Activated CD4-positive, alpha-beta memory T cell treated with anti-CD3 and anti-CD28 coated beads, Interleukin-2, amount 10 ng/mL, durations not matched to agents 7 days and 5 days (primary cell): ENCODE measurements around the gene PEPD. TPM values are rescaled to one million over a fixed set of nuclear protein-coding genes. Genes with fewer than 3 reads are reported as not detected.

Source experiments
- CTCF ChIA-PET: fragments of 350-600 bp; sonication (Branson Sonifier 250); formaldehyde crosslinking; loops from one replicate; lab custom pipeline; 2021; ENCODE audit warnings: antibody characterized with exemption, inconsistent platforms; lab: Charles Lee
- POLR2A ChIA-PET: fragments of 350-600 bp; sonication (Branson Sonifier 250); formaldehyde crosslinking; loops from one replicate; lab custom pipeline; 2021; ENCODE audit warnings: antibody characterized with exemption; lab: Charles Lee
- DNase-seq: peaks from one replicate; pipeline ENCODE4 v3.0.0-alpha.2; 2020
- H3K27ac Mint-ChIP-seq: one replicate; pipeline ENCODE4 v1.8.0; 2021; ENCODE audit warnings: mild to moderate bottlenecking, mixed read lengths
- H3K27me3 Mint-ChIP-seq: one replicate; pipeline ENCODE4 v1.8.0; 2021; ENCODE audit warnings: mixed read lengths
- H3K36me3 Mint-ChIP-seq: one replicate; pipeline ENCODE4 v1.8.0; 2021; ENCODE audit warnings: low read depth, mixed read lengths
- H3K4me1 Mint-ChIP-seq: one replicate; pipeline ENCODE4 v1.8.0; 2021; ENCODE audit warnings: mixed read lengths
- H3K4me3 Mint-ChIP-seq: one replicate; pipeline ENCODE4 v1.8.0; 2021; ENCODE audit warnings: mild to moderate bottlenecking, mixed read lengths
- H3K9me3 Mint-ChIP-seq: one replicate; pipeline ENCODE4 v1.8.0; 2021; ENCODE audit warnings: mixed read lengths
- total RNA-seq, 2 experiments: library from RNA; stranded (reverse); gene quantifications; one replicate each; pipeline ENCODE4 v1.2.3, GENCODE V29; 2021

The PEPD gene
- total RNA-seq, 2 experiments from 2014 or later: 33.3 to 36.6 TPM

GRCh38 chr19:33413868-33414666 is 107.5 kb downstream of the PEPD start:
- H3K9me3 Mint-ChIP-seq: no peaks in the 10 kb centered on the region
- CTCF ChIA-PET: interaction anchor here (1.2 to 1.3 kb wide), 2 partner anchors 354 to 356 kb away, joined by 3 read pairs; no protein-coding TSS in a partner anchor
- no peak for DNase-seq
- no peak overlapping the region for H3K27ac Mint-ChIP-seq
- H3K27me3 Mint-ChIP-seq: no peaks in the 10 kb centered on the region
- H3K4me1 Mint-ChIP-seq: peaks cover 1% of the 10 kb centered on the region
- POLR2A ChIA-PET: no interaction called here
- H3K4me3 Mint-ChIP-seq: no peak overlapping the region
- no peaks in the 10 kb centered on the region for H3K36me3 Mint-ChIP-seq

GRCh38 chr19:33413426-33413725 is 108.2 kb downstream of the PEPD start:
- no peaks in the 10 kb centered on the region for H3K27me3 Mint-ChIP-seq
- ChIA-PET CTCF (interaction anchor here (1.2 kb wide), 1 partner anchor 357 kb away, joined by 3 read pairs; no protein-coding TSS in a partner anchor), POLR2A (no interaction called here)
- no peaks in the 10 kb centered on the region for H3K36me3 Mint-ChIP-seq
- no peak overlapping the region for H3K27ac Mint-ChIP-seq
- no peaks in the 10 kb centered on the region for H3K9me3 Mint-ChIP-seq
- peaks cover 1% of the 10 kb centered on the region for H3K4me1 Mint-ChIP-seq
- H3K4me3 Mint-ChIP-seq: no peak overlapping the region
- DNase-seq: no peak

- no peaks in the 10 kb centered on the region for H3K36me3 Mint-ChIP-seq
- H3K27ac Mint-ChIP-seq: no peak overlapping the region
- CTCF ChIA-PET: interaction anchor here (1.2 kb wide), 1 partner anchor 357 kb away, joined by 3 read pairs; no protein-coding TSS in a partner anchor
- no peaks in the 10 kb centered on the region for H3K9me3 Mint-ChIP-seq
- POLR2A ChIA-PET: no interaction called here
- H3K27me3 Mint-ChIP-seq: no peaks in the 10 kb centered on the region
- no peak overlapping the region for H3K4me3 Mint-ChIP-seq
- DNase-seq: no peak
- H3K4me1 Mint-ChIP-seq: peaks cover 1% of the 10 kb centered on the region
These were observed 108.8 kb downstream of the PEPD start for GRCh38 chr19:33412601-33413425.

- no peaks in the 10 kb centered on the region for H3K9me3 Mint-ChIP-seq
- no peak overlapping the region for H3K27ac Mint-ChIP-seq
- ChIA-PET CTCF (no interaction called here), POLR2A (no interaction called here)
- no peaks in the 10 kb centered on the region for H3K36me3 Mint-ChIP-seq
- H3K27me3 Mint-ChIP-seq: no peaks in the 10 kb centered on the region
- H3K4me3 Mint-ChIP-seq: no peak overlapping the region
- peaks cover 1% of the 10 kb centered on the region for H3K4me1 Mint-ChIP-seq
- DNase-seq: no peak
These were observed 109.9 kb downstream of the PEPD start for GRCh38 chr19:33411621-33412180.

DNA sequence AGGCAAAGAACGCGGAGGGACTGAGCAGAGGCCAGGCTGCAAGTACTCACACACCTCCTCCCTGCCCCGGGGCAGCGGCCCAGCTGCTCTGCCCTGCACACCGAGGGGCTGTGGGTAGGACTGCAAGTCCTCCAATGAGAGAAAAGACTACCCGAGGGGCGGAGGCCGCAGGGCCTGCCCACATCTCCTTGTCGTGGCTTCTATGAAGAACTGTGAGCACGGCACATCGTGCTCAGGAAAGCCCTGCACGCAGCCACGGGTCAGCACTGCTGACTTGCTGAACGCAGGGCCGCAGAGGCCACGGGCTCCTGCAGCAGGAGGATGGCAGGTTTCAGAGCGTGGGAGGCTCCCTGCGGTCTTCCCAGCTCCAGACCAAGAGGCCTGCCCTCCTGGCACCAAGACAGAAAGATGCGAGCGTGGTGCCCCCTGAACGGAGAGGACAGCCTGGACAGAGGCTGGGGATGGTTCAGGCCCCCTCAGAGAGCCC is 110.6 kb downstream of the PEPD start:
- H3K36me3 Mint-ChIP-seq: no peaks in the 10 kb centered on the region
- no peak overlapping the region for H3K27ac Mint-ChIP-seq
- no peaks in the 10 kb centered on the region for H3K4me1 Mint-ChIP-seq
- DNase-seq: no peak
- CTCF ChIA-PET: no interaction called here
- H3K27me3 Mint-ChIP-seq: no peaks in the 10 kb centered on the region
- no peak overlapping the region for H3K4me3 Mint-ChIP-seq
- POLR2A ChIA-PET: no interaction called here
- no peaks in the 10 kb centered on the region for H3K9me3 Mint-ChIP-seq

- Mint-ChIP-seq H3K9me3 (no peaks in the 10 kb centered on the region), H3K36me3 (no peaks in the 10 kb centered on the region), H3K27me3 (no peaks in the 10 kb centered on the region), H3K27ac (no peak overlapping the region), H3K4me3 (no peak overlapping the region), H3K4me1 (no peaks in the 10 kb centered on the region)
- CTCF ChIA-PET: interaction anchor here (5.4 kb wide), 1 partner anchor 174 kb away, joined by 39 read pairs; no protein-coding TSS in a partner anchor
- POLR2A ChIA-PET: no interaction called here
- no peak for DNase-seq
These were observed 111.5 kb downstream of the PEPD start for GRCh38 chr19:33409906-33410685.

DNA sequence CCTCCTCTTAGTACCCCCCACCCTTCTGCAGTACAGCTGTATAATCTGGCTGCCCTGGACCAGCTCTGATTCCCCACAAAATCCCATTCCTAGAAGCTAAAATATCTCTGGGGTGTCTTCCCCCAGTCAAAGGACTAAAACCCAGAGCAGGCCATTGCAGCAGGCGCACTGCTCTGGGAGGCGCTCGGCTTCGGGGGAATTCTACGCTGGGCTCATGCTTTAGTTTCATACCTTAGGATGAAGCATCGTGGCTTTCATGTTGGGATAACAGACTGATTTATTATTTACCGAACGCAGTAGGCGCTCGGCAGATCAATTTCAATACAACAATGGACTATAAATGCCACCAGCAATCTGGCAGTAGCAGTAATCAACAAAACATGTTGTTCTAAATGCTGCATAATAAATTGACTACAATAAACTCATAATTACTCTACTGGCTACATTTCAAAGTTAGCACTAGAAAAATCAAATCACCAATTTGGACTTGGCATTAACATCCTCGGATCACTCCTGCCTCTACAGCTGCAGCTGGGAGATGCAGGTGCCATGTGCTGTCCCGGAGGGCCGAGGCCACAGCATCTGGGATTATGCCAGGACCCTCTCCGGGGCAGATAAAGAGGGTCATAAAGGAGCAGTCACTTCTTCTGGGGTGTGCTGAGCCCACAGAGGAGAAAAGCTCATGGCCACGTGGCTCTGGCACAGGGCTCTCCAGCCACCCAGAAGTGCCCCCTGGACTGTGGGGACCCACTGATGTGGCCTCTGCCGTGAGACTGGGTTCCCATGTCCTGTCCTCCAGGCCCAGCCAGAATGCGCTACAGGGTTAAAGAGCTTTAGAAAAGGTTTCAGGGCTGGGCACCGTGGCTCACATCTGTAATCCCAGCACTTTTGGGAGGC is 112.8 kb downstream of the PEPD start:
- DNase-seq: no peak
- no peak overlapping the region for H3K4me3 Mint-ChIP-seq
- no peaks in the 10 kb centered on the region for H3K27me3 Mint-ChIP-seq
- no peaks in the 10 kb centered on the region for H3K9me3 Mint-ChIP-seq
- ChIA-PET CTCF (interaction anchor here (0.5 to 5.4 kb wide), 4 partner anchors 37 to 411 kb away, joined by 3 to 39 read pairs (median 3); no protein-coding TSS in a partner anchor), POLR2A (interaction anchor here (0.8 kb wide), 1 partner anchor 35 kb away, joined by 3 read pairs; no protein-coding TSS in a partner anchor)
- no peaks in the 10 kb centered on the region for H3K36me3 Mint-ChIP-seq
- no peaks in the 10 kb centered on the region for H3K4me1 Mint-ChIP-seq
- no peak overlapping the region for H3K27ac Mint-ChIP-seq

GRCh38 chr19:33408116-33408515 is 113.5 kb downstream of the PEPD start:
- Mint-ChIP-seq H3K36me3 (no peaks in the 10 kb centered on the region), H3K27me3 (no peaks in the 10 kb centered on the region), H3K9me3 (no peaks in the 10 kb centered on the region), H3K4me1 (no peaks in the 10 kb centered on the region), H3K4me3 (no peak overlapping the region), H3K27ac (no peak overlapping the region)
- DNase-seq: no peak
- ChIA-PET CTCF (interaction anchor here (0.8 to 5.4 kb wide), 2 partner anchors 166 to 172 kb away, joined by 3 to 39 read pairs; no protein-coding TSS in a partner anchor), POLR2A (no interaction called here)

- Mint-ChIP-seq H3K4me3 (no peak overlapping the region), H3K4me1 (no peaks in the 10 kb centered on the region), H3K9me3 (no peaks in the 10 kb centered on the region), H3K27me3 (no peaks in the 10 kb centered on the region), H3K27ac (no peak overlapping the region), H3K36me3 (no peaks in the 10 kb centered on the region)
- CTCF ChIA-PET: interaction anchor here (0.8 to 5.4 kb wide), 5 partner anchors 12 to 223 kb away, joined by 3 to 39 read pairs (median 3); no protein-coding TSS in a partner anchor
- DNase-seq: no peak
- POLR2A ChIA-PET: no interaction called here
These were observed 113.9 kb downstream of the PEPD start for GRCh38 chr19:33407716-33408115.

DNA sequence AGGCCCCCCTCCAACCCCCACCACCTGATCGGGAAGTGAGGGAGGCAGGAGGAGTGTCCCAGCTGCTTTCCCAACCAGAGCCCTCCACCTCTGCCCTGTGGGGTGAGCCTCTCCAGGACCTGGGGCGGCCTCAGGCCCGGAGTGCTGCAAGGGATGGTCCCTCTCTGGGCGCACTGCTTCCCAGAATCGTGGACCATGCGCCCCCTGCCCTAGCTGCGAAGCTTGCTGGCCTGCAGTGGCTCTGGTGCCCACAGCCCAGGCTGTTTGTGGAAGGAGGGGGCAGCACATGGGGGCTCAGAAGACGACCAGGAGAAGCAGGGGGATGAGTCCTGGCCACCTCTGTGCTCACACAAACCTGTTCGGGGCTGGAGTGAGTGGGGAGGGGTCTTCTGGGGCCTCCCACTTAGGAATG is 114.4 kb downstream of the PEPD start:
- H3K27ac Mint-ChIP-seq: no peak overlapping the region
- no peaks in the 10 kb centered on the region for H3K36me3 Mint-ChIP-seq
- POLR2A ChIA-PET: no interaction called here
- no peaks in the 10 kb centered on the region for H3K27me3 Mint-ChIP-seq
- DNase-seq: no peak
- H3K4me3 Mint-ChIP-seq: no peak overlapping the region
- CTCF ChIA-PET: interaction anchor here (0.6 to 5.4 kb wide), 15 partner anchors 9 to 331 kb away, joined by 3 to 39 read pairs (median 3); no protein-coding TSS in a partner anchor
- no peaks in the 10 kb centered on the region for H3K4me1 Mint-ChIP-seq
- no peaks in the 10 kb centered on the region for H3K9me3 Mint-ChIP-seq

DNA sequence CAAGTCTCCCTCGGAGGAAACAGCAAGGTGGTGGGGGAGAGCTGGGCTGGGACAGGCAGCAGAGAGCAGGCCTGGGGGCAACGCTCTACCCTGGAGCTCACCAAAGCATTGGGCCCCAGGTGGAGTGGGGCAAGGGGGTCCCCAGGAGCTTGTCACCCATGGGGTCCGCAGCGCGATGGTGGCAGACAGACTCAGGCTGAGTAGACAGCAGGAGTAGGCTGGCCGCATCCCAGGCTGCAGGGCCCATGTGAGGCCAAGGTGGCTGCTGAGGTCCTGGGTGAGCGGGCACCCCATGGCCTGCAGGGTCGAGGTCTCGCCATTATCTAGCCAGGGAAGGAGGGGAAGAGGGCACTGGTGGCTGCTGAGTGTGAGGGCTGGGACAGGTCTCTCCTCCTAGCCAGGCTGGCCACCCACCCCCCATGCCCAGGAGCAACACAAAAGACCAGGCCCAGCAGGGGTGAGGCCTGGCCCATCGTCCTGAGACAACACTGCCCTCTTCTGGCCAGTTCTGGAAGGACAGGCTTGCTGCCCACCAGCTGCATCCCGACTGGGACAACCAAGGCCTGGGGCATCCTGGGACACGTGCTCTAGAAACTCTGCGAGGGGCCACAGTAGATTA is 115.0 kb downstream of the PEPD start:
- ChIA-PET POLR2A (no interaction called here), CTCF (interaction anchor here (0.6 to 5.4 kb wide), 17 partner anchors 9 to 330 kb away, joined by 3 to 39 read pairs (median 3); no protein-coding TSS in a partner anchor)
- no peaks in the 10 kb centered on the region for H3K9me3 Mint-ChIP-seq
- no peak overlapping the region for H3K4me3 Mint-ChIP-seq
- peak; percentile 73 for DNase-seq
- H3K36me3 Mint-ChIP-seq: no peaks in the 10 kb centered on the region
- H3K4me1 Mint-ChIP-seq: no peaks in the 10 kb centered on the region
- no peak overlapping the region for H3K27ac Mint-ChIP-seq
- no peaks in the 10 kb centered on the region for H3K27me3 Mint-ChIP-seq
